GM12872 (cell line): ENCODE measurements around the gene LYRM4.

Experiments used
- CTCF ChIP-seq: IDR thresholded peaks from 3 replicates; pipeline ENCODE4 v1.5.1; 2011; ENCODE audit warnings: low read depth, mild to moderate bottlenecking, low read length, moderate library complexity; ENCODE audit not compliant: insufficient read depth

Gene LYRM4

GRCh38 chr6:5274231-5274630 is 13.5 kb upstream of the LYRM4 start:
- no peak for TF ChIP-seq CTCF

- TF ChIP-seq CTCF: no peak
These were observed 11.2 kb upstream of the LYRM4 start for GRCh38 chr6:5271926-5272325.

GRCh38 chr6:5270093-5270680 is 9.4 kb upstream of the LYRM4 start:
- TF ChIP-seq CTCF: no peak

GRCh38 chr6:5266423-5266822 is 5.7 kb upstream of the LYRM4 start:
- no peak for TF ChIP-seq CTCF

GRCh38 chr6:5261545-5262109 is 877 bp upstream of the LYRM4 start:
- TF ChIP-seq CTCF: no peak

- no peak for TF ChIP-seq CTCF
These were observed 584 bp downstream of the LYRM4 start for GRCh38 chr6:5260111-5260620.

- TF ChIP-seq CTCF: no peak
These were observed 1.3 kb downstream of the LYRM4 start for GRCh38 chr6:5259428-5259827.
